GM06990 (cell line): ENCODE data around the gene CCDC85B.

Experiments used
- DNase-seq: peaks from one replicate; pipeline ENCODE4 v3.0.0-alpha.2; 2011; ENCODE audit not compliant: insufficient read length; ENCODE audit errors: extremely low read depth
- H3K27me3 ChIP-seq: replicated peaks from 2 replicates; pipeline ENCODE4 v1.6.0; 2011; ENCODE audit warnings: low read length; ENCODE audit not compliant: control insufficient read depth, insufficient read depth
- H3K36me3 ChIP-seq: 2 replicates; pipeline ENCODE4 v1.5.1; 2011; ENCODE audit warnings: low read length; ENCODE audit not compliant: control insufficient read depth, insufficient read depth
- H3K4me3 ChIP-seq: replicated peaks from 2 replicates; pipeline ENCODE4 v1.5.1; 2011; ENCODE audit warnings: low read depth, mild to moderate bottlenecking, control low read depth, low read length
- TF ChIP-seq, protein P1 (sequence below): IDR thresholded peaks from 2 replicates; pipeline ENCODE4 v1.5.1; 2011; ENCODE audit warnings: low read length, control low read depth, mild to moderate bottlenecking, inconsistent platforms; ENCODE audit not compliant: insufficient read depth, poor library complexity, severe bottlenecking

Gene CCDC85B

DNA sequence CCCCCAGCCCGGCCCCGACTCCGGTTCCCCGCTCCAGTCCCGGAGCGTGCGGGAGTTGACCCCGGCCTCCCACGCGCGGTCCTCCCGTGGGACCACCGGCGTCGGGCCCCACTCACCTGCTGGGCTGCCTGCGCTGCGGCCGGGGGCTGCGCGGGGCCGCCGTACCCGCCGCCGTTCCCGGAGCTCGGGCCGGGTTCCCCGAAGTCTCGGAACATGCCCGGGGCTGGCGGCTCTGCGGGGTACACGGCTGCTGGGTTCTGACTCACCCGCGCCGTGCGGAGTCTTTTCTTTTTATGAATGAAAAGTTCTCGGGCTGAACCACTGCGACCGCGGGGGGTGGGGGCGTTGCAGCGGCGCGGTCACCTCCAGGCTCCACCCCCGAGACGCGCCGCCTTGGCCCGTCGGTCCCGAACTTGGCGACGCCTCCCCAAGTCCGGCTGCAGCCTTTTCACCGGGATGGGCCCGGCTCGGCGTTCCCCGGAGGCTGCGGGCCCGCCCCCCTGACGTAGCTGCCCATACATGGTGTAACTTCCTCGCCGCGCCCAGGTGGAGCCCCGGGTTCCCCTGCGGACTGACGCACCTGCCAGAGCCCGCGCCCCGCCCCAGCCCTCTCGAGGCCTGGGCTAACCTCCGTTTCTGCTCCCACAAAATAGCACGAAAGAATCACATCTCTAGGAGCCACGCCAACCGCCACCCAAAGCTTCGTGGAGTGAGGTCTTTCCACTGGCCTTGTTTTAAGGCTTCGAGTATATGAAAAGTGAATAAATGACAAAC is 9.8 kb downstream of the CCDC85B start, which contains the start of gene FOSL1:
TSS of gene FOSL1 (minus strand) at position 264 of the 774 bp plus-strand sequence. CDS start at position 215, 49 bp downstream.
- no peaks in the 10 kb centered on the region; the same call in 1 of the 2 replicates for H3K27me3 ChIP-seq
- DNase-seq, result peak; percentile 93

DNA sequence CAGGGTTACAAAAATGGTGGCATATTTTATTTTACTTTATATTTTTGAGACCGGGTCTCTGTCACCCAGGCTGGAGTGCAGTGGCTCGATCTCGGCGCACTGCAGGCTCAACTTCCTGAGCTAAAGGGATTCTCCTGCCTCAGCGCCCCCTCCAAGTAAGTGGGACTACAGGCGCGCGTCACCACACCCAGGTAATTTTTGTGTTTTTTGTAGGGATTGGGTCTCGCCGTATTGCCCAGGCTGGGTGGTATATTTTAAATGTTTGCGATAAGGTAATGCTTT is 10.4 kb downstream of the CCDC85B start:
- no peak overlapping the region for H3K4me3 ChIP-seq
- no peaks in the 10 kb centered on the region; the same call in none of the 2 replicates for H3K36me3 ChIP-seq
- H3K27me3 ChIP-seq, result no peaks in the 10 kb centered on the region; the same call in 1 of the 2 replicates
- no peak for DNase-seq
- TF ChIP-seq, protein P1, sequence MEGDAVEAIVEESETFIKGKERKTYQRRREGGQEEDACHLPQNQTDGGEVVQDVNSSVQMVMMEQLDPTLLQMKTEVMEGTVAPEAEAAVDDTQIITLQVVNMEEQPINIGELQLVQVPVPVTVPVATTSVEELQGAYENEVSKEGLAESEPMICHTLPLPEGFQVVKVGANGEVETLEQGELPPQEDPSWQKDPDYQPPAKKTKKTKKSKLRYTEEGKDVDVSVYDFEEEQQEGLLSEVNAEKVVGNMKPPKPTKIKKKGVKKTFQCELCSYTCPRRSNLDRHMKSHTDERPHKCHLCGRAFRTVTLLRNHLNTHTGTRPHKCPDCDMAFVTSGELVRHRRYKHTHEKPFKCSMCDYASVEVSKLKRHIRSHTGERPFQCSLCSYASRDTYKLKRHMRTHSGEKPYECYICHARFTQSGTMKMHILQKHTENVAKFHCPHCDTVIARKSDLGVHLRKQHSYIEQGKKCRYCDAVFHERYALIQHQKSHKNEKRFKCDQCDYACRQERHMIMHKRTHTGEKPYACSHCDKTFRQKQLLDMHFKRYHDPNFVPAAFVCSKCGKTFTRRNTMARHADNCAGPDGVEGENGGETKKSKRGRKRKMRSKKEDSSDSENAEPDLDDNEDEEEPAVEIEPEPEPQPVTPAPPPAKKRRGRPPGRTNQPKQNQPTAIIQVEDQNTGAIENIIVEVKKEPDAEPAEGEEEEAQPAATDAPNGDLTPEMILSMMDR, result no peak

More for the DNA sequence above, 9.8 kb downstream of the CCDC85B start, which contains the start of gene FOSL1:
- TF ChIP-seq, protein P1, result no peak
- H3K36me3 ChIP-seq, result no peaks in the 10 kb centered on the region; the same call in none of the 2 replicates
- peak within 1 kb of the TSS; percentile 89 for H3K4me3 ChIP-seq

DNA sequence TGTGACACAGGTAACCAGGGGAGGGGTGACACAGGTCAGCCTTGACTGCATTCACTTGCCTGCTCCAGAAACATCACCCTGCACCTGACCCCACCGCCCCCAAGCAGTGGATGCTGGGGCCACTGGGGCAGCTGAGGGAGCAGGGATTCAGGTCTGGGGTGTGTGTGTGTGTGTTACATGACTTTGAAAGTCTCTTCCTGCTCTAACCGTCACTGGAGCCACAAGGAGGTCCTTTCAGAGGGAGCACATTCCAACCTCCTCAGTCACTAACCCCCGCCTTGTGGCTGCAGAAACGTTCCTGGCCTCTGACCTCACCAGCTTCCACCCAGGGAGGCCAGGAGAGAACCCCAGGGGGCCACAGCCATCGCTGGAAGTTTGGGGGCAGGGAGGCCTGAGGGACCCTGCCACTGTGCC is 12.6 kb downstream of the CCDC85B start:
- Histone ChIP-seq H3K36me3 (no peaks in the 10 kb centered on the region), H3K27me3 (no peaks in the 10 kb centered on the region; the same call in 1 of the 2 replicates), H3K4me3 (no peak overlapping the region)
- TF ChIP-seq, protein P1, result no peak
- DNase-seq, result no peak

DNA sequence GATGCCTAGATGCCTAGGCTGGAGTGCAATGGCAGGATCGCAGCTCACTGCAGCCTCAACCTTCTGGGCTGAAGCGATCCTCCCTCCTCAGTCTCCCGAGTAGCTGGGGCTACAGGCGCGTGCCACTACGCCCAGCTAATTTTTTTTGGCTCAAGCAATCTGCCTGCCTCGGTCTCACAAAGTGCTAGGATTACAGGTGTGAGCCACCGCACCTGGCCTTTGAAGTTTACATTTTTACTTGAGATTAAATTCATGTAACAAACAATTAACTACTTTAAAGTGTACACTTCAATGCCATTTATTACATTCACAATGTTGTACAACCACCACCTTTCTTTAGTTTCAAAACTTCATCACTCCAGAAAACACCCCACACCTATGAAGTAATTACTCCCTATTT is 13.2 kb downstream of the CCDC85B start:
- H3K36me3 ChIP-seq, result no peaks in the 10 kb centered on the region
- DNase-seq, result no peak
- H3K4me3 ChIP-seq, result no peak overlapping the region
- H3K27me3 ChIP-seq, result no peaks in the 10 kb centered on the region; the same call in 1 of the 2 replicates
- TF ChIP-seq, protein P1, result no peak

DNA sequence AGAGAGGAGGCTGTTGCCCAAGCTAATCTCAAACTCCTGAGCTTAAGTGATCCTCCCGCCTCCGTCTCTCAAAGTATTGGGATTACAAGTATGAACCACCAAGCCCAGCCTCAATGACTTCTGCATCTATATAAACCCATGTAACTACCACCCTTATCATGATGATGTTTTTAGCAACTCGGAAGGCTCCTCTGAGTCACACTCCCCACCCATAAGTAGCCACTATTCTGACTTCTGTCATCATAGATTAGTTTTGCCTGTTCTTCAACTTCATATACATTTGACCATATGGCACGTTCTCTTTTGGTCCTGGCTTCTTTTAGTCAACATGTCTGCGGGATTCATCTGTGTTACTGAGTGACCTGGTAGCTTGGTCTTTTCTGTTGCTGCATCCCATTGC is 16.1 kb downstream of the CCDC85B start:
- Histone ChIP-seq H3K4me3 (no peak overlapping the region), H3K27me3 (no peaks in the 10 kb centered on the region; the same call in 1 of the 2 replicates), H3K36me3 (no peaks in the 10 kb centered on the region)
- TF ChIP-seq, protein P1, result no peak
- no peak for DNase-seq
